Measurements from ENCODE around the gene CYB561. TPM values are rescaled to one million over a fixed set of nuclear protein-coding genes. Genes with fewer than 3 reads are reported as not detected.

Gene CYB561
- total RNA-seq, 2 donors from 2014 or later = 13.4 to 13.7 TPM

DNA sequence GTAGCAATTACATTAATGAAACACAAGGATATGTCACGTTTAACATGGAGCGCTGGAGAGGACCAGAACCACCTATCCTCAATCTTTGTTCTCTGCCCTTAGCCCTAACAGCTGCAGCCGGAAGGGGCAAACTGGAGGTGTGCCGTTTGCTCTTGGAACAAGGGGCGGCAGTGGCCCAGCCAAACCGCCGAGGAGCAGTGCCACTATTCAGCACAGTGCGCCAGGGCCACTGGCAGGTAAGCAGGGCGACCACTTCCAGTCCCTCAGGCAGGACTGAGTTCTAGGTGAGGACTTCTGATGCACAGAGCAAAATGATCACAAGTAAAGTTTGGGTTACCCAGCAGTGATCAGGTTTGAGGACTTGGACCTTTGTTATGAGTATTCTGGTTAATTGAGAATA is 41.1 kb downstream of the CYB561 start:
- no peaks in the 10 kb centered on the region for H3K27me3 ChIP-seq
- TF ChIP-seq, protein P1, sequence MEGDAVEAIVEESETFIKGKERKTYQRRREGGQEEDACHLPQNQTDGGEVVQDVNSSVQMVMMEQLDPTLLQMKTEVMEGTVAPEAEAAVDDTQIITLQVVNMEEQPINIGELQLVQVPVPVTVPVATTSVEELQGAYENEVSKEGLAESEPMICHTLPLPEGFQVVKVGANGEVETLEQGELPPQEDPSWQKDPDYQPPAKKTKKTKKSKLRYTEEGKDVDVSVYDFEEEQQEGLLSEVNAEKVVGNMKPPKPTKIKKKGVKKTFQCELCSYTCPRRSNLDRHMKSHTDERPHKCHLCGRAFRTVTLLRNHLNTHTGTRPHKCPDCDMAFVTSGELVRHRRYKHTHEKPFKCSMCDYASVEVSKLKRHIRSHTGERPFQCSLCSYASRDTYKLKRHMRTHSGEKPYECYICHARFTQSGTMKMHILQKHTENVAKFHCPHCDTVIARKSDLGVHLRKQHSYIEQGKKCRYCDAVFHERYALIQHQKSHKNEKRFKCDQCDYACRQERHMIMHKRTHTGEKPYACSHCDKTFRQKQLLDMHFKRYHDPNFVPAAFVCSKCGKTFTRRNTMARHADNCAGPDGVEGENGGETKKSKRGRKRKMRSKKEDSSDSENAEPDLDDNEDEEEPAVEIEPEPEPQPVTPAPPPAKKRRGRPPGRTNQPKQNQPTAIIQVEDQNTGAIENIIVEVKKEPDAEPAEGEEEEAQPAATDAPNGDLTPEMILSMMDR (IDR thresholded peaks at IDR 0.05) = no peak
- no peaks in the 10 kb centered on the region for H3K4me1 ChIP-seq
- no peaks in the 10 kb centered on the region for H3K36me3 ChIP-seq
- no peak overlapping the region for H3K27ac ChIP-seq
- H3K9me3 ChIP-seq = no peaks in the 10 kb centered on the region
- H3K4me3 ChIP-seq = no peak overlapping the region
- DNase-seq (ENCODE audit: low spot score) = no peak

DNA sequence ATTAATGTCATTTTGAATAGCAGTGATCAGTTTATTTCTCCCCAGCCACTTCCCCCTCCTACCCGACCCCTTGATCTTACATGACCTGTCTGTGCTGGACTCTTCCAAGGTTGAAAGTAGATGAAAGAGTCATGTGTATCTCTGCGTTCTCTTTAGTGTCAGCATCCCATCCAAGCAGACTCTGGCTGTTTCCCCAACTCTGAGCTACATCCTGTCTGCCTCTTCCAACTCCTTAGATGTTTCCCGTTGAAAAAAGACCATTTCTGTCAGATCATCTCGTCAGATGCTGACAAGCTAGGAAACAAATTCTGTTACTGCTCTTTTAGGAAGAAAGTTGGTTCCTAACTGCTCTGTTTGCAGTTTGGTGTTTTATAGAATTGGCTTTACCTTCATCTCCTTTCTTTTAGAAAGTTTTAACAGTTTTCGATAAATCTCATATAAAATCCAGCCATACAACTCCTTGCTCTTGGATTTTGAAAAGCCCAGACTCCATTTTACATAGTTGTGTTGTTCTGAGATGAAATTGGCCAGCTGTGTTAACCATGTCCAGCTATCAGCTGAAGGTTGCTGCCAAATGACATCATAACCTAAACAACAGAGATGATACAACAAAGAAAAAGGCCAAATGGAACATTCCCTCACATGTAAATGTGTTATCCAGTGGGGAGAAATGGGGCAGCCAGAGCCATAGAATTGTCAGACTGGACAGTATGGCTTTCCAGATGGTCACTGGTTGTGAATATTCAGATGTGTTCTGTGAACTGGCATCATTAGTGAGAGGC is 43.5 kb downstream of the CYB561 start:
- peaks cover 0 to 11% of the 10 kb centered on the region in 2 donors for H3K4me1 ChIP-seq
- H3K27ac ChIP-seq = peak overlapping the region; percentile 37 to 63
- no peaks in the 10 kb centered on the region for H3K36me3 ChIP-seq

DNA sequence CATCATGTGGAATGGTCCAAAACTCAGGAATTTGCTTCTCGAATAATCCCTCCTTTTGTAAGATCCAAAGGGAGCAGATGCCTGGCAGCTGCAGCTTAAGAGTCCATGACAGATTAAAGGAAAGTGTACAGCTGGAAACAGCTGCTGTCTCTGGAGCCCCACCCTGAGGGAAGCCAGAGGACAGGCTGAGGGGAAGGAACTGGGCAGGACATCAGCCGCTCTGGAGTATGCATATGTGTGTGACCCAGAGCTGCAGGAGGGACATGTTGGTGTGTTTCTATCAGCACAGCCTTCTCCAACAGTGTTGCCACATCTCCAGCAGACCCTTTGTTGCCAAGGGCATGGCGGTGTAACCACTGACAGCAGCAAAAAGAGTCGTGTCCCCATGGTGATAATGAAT is 46.2 kb downstream of the CYB561 start:
- H3K4me3 ChIP-seq = no peak overlapping the region
- H3K36me3 ChIP-seq = no peaks in the 10 kb centered on the region
- no peaks in the 10 kb centered on the region for H3K9me3 ChIP-seq
- peak; percentile 89 for DNase-seq (ENCODE audit: low spot score)
- TF ChIP-seq, protein P1 (IDR thresholded peaks at IDR 0.05) = no peak
- no peaks in the 10 kb centered on the region for H3K27me3 ChIP-seq
- H3K27ac ChIP-seq = peak overlapping the region in 1 of 2 donors; percentile 60
- peaks cover 0 to 15% of the 10 kb centered on the region in 2 donors for H3K4me1 ChIP-seq

More for the DNA sequence above, 43.5 kb downstream of the CYB561 start:
- TF ChIP-seq, protein P1 (IDR thresholded peaks at IDR 0.05) = no peak
- Histone ChIP-seq H3K9me3 (no peaks in the 10 kb centered on the region), H3K4me3 (no peak overlapping the region), H3K27me3 (no peaks in the 10 kb centered on the region)
- no peak for DNase-seq (ENCODE audit: low spot score)

DNA sequence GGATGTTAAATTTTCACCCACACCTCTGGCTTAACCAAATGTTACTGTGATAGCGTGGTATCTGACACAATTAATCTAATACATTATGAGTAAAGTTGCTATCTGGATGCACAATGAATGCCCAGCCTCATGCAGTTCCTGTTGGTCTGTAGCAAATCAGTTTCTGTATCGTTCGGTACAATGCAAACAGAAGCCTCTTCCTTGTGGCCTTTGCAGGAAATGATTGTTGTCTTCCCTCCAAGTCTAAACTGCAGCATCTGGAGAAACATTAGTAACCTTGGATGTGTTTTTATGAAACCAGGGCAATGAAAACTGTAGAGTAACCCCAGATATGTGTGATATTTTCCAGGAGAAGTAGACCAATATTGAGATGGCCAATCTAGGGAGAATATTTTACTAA is 46.8 kb downstream of the CYB561 start:
- Histone ChIP-seq H3K27ac (peak overlapping the region in 1 of 2 donors; percentile 60), H3K4me1 (peaks cover 0 to 15% of the 10 kb centered on the region in 2 donors), H3K27me3 (no peaks in the 10 kb centered on the region), H3K9me3 (no peaks in the 10 kb centered on the region), H3K4me3 (no peak overlapping the region), H3K36me3 (no peaks in the 10 kb centered on the region)
- no peak for DNase-seq (ENCODE audit: low spot score)
- TF ChIP-seq, protein P1 (IDR thresholded peaks at IDR 0.05) = no peak

DNA sequence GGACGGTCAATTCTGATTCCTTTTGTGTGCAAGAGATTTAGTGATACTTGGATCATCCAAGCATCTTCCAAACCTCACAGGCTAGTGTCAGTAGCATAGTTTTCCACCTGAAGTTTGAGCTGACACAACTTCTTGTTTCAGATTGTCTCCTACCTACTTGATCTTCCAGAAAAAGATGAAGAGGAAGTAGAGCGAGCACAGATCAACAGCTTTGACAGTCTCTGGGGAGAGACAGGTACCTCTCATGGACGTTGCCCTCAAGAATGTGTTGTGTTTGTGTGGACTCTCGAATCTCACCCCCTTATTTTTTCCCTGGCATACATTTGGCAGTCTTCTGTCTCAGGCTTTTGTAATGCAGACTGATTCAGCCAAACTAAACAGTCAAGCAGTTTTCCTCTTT is 47.4 kb downstream of the CYB561 start:
- Histone ChIP-seq H3K36me3 (no peaks in the 10 kb centered on the region), H3K9me3 (no peaks in the 10 kb centered on the region), H3K4me1 (peaks cover 0 to 15% of the 10 kb centered on the region in 2 donors), H3K27me3 (no peaks in the 10 kb centered on the region), H3K27ac (peak overlapping the region in 1 of 2 donors; percentile 60), H3K4me3 (no peak overlapping the region)
- TF ChIP-seq, protein P1 (IDR thresholded peaks at IDR 0.05) = no peak
- DNase-seq (ENCODE audit: low spot score) = no peak

Measured in right atrium auricular region (tissue), 2 donors.